HG02884 (cell line): Measurements from ENCODE around the gene FANCL.
"Not testable (repeated sequence)": the region's sequence is repeated elsewhere in the genome, so short reads cannot be mapped to it uniquely, and the experiment has no call there.

Experiments used
- ATAC-seq: cut with Tn5 transposase; IDR thresholded peaks from one replicate; pipeline ENCODE4 v1.9.1; 2021; ENCODE audit warnings: mild to moderate bottlenecking, moderate library complexity; ENCODE audit not compliant: unreplicated experiment

The FANCL gene

DNA sequence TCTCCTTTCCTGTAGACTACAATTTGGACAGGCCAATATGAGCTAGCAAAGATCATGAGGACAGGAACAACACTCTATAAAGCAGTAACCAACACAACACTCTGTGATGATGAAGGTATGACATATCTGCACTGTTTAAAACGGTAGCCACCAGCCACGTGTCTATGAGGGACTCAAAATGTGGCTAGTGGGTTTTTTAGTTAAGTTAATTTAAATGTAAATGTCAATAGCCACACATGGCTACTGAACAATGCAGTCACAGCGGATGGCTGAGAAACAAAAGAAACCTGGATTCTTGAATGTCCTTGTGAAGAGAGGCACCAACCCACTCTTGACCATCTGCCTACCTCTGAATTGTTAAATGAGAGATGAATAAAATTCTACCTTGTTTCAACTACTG lies 33.9 kb downstream of the FANCL start:
- no peak for ATAC-seq

DNA sequence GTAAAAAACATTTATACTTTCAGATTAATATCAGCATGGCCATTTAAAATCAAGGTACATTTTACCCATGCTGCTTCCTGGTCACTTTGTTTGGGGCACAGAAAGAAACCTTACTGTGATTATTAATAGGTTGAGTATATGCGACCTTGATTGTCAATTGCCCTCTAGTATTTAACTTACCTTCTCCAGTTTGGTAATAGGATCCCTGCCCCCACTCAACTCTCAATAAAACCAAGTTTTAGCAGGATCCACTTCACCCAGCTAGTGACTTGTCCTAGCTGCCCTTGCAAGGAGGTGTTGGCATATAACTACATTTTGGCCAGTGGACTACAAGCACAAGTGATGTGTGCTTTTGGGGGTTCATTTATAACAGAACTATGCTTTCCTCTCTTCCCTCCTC lies 34.3 kb downstream of the FANCL start:
- no peak for ATAC-seq

DNA sequence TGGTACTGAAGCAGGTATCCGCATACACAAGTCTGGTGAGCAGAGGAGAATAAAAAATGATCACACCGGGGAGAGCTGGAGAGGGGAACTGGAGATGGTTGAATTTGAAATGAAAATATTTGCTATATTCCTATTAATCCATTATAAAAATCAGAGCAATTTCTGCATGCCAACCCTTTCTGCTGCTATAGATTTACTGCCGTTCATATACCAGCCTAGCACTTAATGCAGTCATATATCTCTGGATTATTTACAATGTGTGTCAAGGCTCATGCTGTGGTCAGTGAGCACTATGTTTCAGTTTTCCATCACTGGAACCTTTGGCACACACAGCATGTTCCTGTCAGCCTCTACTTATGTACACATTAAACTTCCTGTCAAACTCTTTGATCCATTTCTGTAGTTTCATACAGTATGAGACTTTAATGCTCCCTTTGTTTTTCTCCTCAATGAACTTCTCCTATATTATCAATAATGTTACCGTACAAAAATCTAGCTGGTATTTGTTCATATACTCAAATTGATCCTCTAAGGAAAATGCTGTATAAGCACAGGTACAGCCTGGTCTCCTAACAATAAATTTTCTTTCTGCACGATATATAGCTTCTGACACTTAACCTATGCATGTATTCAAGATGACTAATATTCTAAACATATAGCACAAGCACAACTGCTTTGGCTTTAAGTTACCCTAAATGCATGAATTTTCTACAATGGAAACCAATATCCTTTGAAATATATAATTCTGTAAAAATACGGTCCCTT lies 36.7 kb downstream of the FANCL start:
- no peak for ATAC-seq

DNA sequence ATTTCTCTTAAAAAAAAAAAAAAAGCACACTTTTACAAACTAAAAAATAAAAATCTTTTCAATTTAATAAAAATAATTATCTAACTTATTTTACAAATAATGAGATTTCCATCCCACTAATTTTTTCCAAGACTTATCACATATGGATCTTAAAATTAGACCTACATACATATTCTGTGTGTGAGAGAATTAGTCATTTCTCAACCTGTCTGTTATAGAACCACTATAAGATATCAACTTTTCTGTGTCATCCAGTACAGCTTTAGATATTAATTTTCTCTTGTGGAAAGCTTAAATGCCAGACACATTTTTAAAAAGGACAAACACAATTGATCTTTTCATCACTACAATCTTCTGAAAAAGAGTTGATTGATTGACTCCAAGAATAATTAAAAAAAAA lies 38.1 kb downstream of the FANCL start:
- no peak for ATAC-seq

DNA sequence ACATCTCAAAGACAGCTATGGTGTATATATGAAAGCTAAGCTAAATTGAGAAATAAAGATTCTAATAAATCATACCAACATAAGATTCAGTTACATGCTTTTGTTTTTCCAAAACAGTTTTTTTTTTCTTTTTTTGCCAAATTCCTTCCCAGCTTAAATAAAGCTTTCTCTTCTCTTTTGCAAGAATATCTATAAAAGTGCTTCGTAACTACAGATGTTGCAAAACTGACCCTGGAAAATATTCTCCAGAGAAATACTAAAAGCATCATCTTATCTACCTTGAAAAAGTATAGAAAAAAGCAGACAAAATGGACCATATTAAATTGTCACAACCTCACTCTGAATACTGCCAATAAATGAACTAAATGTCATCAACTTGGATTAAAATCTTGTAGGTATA lies 38.7 kb downstream of the FANCL start:
- no peak for ATAC-seq

DNA sequence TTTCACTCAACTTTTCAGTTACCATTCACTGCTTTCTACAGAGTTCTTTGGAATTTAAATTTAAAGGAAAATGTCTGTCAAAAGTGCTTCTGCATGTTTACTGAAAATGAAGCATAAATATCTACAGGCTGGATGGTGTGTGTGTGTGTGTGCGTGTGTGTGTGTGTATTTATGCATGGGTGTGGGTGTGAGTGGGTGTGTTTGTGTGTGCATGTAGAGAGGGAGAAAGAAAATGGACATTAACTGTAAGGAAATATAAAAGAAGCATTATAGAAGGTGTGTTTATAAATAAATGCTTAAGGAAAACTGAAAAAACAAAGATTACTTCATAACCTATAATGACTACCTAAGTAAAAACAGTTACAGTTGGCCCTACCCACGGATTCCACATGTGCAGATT lies 43.2 kb downstream of the FANCL start:
- no peak for ATAC-seq

DNA sequence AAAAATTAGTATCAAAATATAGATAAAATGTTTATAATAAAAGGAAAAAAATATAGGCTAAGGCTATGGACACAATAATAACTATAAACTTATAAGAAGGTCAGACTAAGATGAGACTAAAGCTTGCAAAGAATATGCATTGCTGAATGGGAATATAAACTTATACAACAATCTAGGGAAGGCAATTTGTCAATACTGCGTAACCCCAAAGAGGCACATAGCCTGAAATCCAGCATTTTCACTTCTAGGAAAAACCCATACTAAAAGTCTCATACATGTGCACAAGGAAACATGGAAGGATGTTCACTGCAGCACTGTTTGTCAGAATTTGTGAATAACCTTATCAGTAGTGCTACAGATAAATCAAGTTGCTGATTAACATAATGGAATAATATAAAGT lies 45.5 kb downstream of the FANCL start:
- ATAC-seq = no peak

DNA sequence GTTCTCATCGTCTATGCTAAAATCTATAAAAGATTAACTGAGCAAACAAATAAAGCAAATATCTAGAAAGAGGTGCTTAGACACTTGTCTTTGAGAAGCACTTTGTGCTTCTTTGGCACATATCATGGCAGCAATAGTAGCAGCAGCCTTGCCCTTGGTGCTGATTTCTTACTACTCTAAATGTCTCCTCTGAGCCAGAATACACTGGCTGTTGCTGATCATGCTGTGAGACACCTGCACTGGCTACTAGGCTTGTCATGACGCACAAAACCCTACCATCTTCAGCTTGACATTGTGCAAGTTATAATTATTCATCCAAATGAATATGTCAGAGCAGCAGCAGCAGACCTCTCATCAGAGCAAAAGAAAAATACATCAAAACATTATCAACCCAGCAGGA lies 46.7 kb downstream of the FANCL start:
- no peak for ATAC-seq

DNA sequence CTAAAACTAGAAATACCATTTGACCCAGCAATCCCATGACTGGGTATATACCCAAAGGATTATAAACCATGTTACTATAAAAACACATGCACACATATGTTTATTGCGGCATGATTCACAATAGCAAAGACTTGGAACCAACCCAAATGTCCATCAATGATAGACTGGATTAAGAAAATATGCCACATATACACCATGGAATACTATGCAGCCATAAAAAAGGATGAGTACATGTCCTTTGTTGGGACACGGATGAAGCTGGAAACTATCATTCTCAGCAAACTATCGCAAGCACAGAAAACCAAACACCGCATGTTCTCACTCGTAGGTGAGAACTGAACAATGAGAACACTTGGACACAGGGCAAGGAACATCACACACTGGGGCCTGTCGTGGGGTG lies 54.1 kb downstream of the FANCL start:
- ATAC-seq = not testable (repeated sequence)

DNA sequence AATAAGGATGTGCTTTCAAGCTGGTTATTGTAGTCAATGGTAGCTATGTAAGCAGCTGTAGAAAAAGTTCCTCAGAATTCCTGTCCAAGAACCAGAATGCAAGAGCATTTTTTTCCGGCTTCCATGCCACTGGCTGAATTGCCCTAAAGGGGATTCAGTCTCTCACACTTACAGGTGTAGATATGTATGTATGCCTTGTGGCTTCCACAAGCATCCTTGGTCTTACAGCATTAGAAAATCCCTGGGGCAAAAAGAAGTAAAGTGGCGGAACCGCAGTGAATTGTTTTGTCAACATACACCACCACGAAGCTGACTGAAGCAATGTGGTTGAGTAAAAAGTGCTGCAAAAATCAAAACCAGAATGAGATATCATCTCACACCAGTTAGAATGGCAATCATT lies 54.6 kb downstream of the FANCL start:
- no peak for ATAC-seq

DNA sequence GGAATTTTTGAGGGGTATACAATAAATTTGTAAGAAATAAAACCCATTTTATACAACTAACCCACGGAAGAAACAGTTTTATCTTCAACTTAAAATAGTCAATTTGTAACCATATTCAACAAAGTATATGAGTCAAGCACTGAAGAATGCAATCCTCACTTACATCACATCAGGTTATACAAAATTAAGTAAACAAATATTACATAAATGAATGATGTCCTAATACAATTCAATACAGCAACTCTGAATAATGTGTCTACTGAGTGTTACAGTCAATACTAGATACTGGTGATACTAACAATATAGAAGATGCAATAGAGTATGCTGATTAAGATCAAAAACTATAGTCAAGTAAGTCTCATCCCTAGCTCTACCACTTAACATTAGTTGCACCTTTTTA lies 58.6 kb downstream of the FANCL start:
- ATAC-seq = no peak

DNA sequence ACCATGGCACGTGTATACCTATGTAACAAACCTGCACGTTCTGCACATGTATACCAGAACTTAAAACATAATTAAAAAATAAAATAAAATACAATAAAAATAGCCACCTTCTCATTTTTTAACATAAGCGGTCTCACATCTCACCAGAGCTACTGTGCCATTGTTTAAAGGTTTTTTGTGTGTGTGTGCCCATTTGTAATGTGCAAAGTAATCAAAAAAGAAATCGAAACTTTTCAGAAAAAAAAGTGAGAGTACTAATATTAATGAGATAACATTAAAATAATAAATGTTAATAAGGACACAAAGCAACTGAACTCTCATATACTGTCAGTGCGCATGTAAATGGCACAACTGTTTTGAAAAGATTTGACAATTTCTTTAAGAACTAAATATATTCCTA lies 60.5 kb downstream of the FANCL start:
- ATAC-seq = no peak

DNA sequence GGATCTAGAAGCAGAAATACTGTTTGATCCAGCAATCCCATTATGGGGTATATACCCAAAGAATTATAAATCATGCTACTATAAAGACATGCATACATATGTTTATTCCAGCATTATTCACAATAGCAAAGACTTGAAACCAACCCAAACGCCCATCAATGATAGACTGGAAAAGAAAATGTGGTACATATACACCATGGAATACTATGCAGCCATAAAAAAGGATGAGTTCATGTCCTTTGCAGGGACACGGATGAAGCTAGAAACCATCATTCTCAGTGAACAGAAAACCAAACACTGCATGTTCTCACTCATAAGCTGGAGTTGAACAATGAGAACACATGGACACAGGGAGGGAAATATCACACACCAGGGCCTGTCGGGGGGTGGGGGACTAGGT lies 61.0 kb downstream of the FANCL start:
- ATAC-seq = not testable (repeated sequence)

DNA sequence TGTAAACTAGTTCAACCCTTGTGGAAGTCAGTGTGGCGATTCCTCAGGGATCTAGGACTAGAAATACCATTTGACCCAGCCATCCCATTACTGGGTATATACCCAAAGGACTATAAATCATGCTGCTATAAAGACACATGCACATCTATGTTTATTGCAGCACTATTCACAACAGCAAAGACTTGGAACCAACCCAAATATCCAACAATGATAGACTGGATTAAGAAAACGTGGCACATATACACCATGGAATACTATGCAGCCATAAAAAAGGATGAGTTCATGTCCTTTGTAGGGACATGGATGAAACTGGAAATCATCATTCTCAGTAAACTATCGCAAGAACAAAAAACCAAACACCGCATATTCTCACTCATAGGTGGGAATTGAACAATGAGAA lies 63.9 kb downstream of the FANCL start:
- not testable (repeated sequence) for ATAC-seq

DNA sequence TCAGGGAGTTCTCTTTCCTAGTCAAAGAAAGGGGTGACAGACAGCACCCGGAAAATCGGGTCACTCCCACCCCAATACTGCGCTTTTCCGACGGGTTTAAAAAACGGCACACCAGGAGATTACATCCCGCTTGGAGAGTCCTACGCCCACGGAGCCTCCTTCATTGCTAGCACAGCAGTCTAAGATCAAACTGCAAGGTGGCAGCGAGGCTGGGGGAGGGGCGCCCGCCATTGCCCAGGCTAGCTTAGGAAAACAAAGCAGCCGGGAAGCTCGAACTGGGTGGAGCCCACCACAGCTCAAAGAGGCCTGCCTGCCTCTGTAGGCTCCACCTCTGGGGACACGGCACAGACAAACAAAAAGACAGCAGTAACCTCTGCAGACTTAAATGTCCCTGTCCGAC lies 69.3 kb downstream of the FANCL start:
- ATAC-seq = not testable (repeated sequence)

DNA sequence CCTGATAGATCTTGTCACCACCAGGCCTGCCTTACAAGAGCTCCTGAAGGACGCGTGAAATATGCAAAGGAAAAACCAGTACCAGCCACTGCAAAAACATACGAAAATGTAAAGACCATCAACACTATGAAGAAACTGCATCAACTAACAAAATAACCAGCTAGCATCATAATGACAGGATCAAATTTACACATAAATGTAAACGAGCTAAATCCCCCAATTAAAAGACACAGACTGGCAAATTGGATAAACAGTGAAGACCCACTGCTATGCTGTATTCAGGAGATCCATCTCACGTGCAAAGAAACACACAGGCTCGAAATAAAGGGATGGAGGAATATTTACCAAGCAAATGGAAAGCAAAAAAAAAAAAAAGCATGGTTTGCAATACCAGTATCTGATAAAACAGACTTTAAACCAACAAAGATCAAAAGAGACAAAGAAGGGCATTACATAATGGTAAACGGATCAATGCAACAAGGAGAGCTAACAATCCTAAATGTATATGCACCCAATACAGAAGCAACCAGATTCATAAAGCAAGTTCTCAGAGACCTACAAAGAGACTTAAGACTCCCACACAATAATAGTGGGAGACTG lies 70.7 kb downstream of the FANCL start:
- not testable (repeated sequence) for ATAC-seq

DNA sequence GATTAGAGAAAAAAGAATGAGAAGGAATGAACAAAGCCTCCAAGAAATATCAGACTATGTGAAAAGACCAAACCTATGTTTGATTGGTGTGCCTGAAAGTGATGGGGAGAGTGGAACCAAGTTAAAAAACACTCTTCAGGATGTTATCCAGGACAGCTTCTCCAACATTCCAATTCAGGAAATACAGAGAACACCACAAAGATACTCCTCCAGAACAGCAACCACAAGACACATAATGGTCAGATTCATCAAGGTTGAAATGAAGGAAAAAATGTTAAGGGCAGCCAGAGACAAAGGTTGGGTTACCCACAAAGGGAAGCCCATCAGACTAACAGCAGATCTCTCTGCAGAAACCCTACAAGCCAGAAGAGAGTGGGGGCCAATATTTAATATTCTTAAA lies 71.3 kb downstream of the FANCL start:
- not testable (repeated sequence) for ATAC-seq

DNA sequence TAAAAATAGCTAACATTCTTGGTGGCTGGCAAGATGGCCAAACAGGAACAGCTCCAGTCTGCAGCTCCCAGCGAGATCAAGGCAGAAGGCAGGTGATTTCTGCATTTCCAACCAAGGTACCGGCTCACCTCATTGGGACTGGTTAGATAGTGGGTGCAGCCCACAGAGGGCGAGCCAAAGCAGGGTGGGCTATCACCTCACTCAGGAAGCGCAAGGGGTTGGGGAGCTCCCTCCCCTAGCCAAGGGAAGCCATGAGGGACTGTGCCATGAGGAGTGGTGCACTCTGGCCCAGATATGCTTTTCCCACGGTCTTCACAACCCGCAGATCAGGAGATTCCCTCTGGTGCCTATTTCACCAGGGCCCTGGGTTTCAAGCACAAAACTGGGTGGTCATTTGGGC lies 73.0 kb downstream of the FANCL start:
- not testable (repeated sequence) for ATAC-seq

DNA sequence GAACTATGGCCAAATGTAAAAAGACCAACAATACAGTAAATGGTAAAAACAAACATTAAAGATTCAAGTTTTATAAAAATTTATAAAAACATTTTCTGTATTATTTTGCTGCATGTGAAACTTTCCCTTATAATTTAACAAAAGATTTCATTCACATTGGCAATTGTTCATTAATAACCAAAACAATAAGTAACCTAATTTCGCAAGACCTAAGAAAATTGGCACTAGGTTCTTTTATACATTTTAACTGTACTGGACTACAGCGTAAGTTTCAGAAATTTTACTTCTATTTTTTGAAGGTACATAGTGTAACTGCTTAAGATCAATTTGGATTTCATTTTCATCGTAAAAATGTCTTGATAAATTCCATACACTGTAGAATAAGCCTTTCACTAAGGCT lies 77.2 kb downstream of the FANCL start:
- ATAC-seq = no peak

DNA sequence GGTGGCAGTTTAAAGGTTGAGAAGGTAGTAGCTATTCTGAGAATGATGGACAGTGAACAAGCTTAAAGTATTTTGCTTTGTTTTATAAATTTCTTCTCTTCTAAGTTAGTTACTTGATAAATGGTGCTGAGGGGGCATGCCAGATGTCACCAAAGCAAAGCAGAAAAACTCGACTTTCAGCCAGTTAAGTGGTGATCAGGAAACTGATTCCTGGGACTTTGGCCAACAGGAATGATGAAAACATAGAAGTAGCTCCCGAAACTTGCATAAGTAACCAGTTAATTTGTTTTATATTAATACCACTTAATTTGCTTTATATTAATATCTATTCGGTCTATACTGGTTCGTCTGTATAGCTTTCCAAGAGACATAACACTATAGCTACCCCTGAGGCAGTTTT lies 82.6 kb downstream of the FANCL start:
- ATAC-seq = no peak

DNA sequence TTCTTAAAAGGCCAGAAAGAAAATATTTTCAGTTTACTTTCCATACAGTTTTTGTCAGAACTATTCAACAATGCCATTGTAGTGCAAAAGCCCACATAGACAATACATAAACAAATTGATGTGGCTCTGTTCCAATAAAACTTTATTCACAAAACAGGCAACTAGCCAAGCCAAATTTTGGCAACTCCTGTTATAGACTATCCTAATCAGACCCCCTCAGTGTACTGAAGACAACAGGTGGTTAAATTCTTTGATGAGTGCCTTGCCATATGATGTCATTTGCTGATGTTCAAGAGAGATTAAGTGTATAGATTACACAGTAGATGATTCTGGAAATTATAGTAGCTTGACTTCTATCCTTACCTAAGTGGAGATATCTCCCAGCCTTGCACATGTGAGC lies 83.4 kb downstream of the FANCL start:
- ATAC-seq = no peak

DNA sequence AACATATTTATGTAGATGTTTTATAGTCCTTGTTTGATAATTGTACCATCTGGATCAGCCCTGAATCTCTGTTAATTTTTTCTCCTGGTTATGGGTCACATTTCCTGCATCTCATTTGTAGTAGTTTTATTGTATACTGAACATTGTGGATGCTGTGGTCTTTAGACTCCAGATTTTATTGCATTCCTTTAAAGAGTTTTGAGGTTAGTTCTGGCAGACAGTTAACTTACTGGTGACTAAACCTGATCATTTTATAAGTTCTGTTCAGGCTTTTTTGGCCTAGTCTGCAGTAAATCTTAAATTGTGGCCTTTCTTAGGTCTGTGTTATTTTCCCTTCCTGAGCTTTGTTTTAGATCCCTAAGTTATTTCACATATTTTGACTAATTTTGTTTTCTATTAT lies 84.3 kb downstream of the FANCL start:
- ATAC-seq = no peak
